Stimulated activated naive CD8-positive, alpha-beta T cell treated with anti-CD3 and anti-CD28 coated beads, Interleukin-15, Interleukin-2, amounts not matched to agents 100 ng/mL and 50 ng/mL, for 24 hours (primary cell): ENCODE results near the gene PPT2.
"Not testable (repeated sequence)": the region's sequence is repeated elsewhere in the genome, so short reads cannot be mapped to it uniquely, and the experiment has no call there.

Source experiments
- H3K27ac Mint-ChIP-seq: one replicate; pipeline ENCODE4 v1.8.0; 2021; ENCODE audit warnings: mild to moderate bottlenecking, mixed read lengths
- H3K27me3 Mint-ChIP-seq: one replicate; pipeline ENCODE4 v1.8.0; 2021; ENCODE audit warnings: mixed read lengths
- H3K36me3 Mint-ChIP-seq: one replicate; pipeline ENCODE4 v1.8.0; 2021; ENCODE audit warnings: low read depth, mixed read lengths
- H3K4me1 Mint-ChIP-seq: one replicate; pipeline ENCODE4 v1.8.0; 2021; ENCODE audit warnings: low read depth, mixed read lengths
- H3K4me3 Mint-ChIP-seq: one replicate; pipeline ENCODE4 v1.8.0; 2021; ENCODE audit warnings: mild to moderate bottlenecking, mixed read lengths
- H3K9me3 Mint-ChIP-seq: one replicate; pipeline ENCODE4 v1.8.0; 2021; ENCODE audit warnings: mixed read lengths

Gene PPT2

GRCh38 chr6:32211432-32211831, 57.5 kb downstream of the PPT2 start:
- H3K4me1 Mint-ChIP-seq, H3K9me3 Mint-ChIP-seq, H3K27me3 Mint-ChIP-seq, H3K36me3 Mint-ChIP-seq, H3K4me3 Mint-ChIP-seq, H3K27ac Mint-ChIP-seq: not testable (repeated sequence)

- H3K27me3 Mint-ChIP-seq, result no peaks in the 10 kb centered on the region
- H3K36me3 Mint-ChIP-seq, result no peaks in the 10 kb centered on the region
- no peak overlapping the region for H3K27ac Mint-ChIP-seq
- H3K4me1 Mint-ChIP-seq, result no peaks in the 10 kb centered on the region
- H3K4me3 Mint-ChIP-seq, result no peak overlapping the region
- H3K9me3 Mint-ChIP-seq, result no peaks in the 10 kb centered on the region
Observed at GRCh38 chr6:32212076-32212760, 58.3 kb downstream of the PPT2 start.
